GM12878 (cell line): ENCODE results near the gene PIAS2.

Source experiments
- BACH1 ChIP-seq: fragments of 450-650 bp; IDR thresholded peaks from 2 replicates; pipeline ENCODE4 v1.6.1; 2017; ENCODE audit warnings: mild to moderate bottlenecking, borderline replicate concordance
- BRCA1 ChIP-seq: IDR thresholded peaks from 2 replicates; pipeline ENCODE4 v1.6.1; 2011; ENCODE audit warnings: low read depth, low read length, improper control_type of control experiment
- FOXK2 ChIP-seq: fragments of 450-650 bp; IDR thresholded peaks from 2 replicates; pipeline ENCODE4 v1.6.1; 2017; ENCODE audit warnings: mild to moderate bottlenecking, moderate library complexity
- HDAC6 ChIP-seq: fragments of 200-600 bp; sonication (generic); IDR thresholded peaks from one replicate; pipeline ENCODE4 v1.8.0; 2017; ENCODE audit warnings: antibody characterized with exemption; ENCODE audit not compliant: unreplicated experiment
- KDM1A ChIP-seq: fragments of 200-600 bp; sonication (generic); IDR thresholded peaks from 2 replicates; pipeline ENCODE4 v1.6.1; 2016; ENCODE audit warnings: borderline replicate concordance
- NFIC ChIP-seq: IDR thresholded peaks from 2 replicates; pipeline ENCODE4 v1.6.1; 2012; ENCODE audit warnings: low read depth, mild to moderate bottlenecking, inconsistent platforms, low read length, moderate library complexity
- POLR2A ChIP-seq: IDR thresholded peaks from 2 replicates; pipeline ENCODE4 v1.6.1; 2011; ENCODE audit warnings: low read depth, mild to moderate bottlenecking, low read length
- RAD51 ChIP-seq: fragments of 450-650 bp; IDR thresholded peaks from 2 replicates; pipeline ENCODE4 v1.6.1; 2016; ENCODE audit warnings: moderate library complexity, mild to moderate bottlenecking, inconsistent platforms
- ZNF24 ChIP-seq: fragments of 450-650 bp; IDR thresholded peaks from 2 replicates; pipeline ENCODE4 v1.6.1; 2017; ENCODE audit warnings: antibody characterized with exemption, mild to moderate bottlenecking
- TF ChIP-seq, protein P1 (sequence below): IDR thresholded peaks from 2 replicates; pipeline ENCODE4 v1.6.1; 2011; ENCODE audit warnings: borderline replicate concordance, low read depth, mild to moderate bottlenecking, moderate library complexity, mixed read lengths, low read length; ENCODE audit not compliant: insufficient read depth; ENCODE audit errors: extremely low read length
- TF ChIP-seq, protein P2 (sequence below), 3 experiments: IDR thresholded peaks in 2 of 3; conservative IDR thresholded peaks in 1 of 3; 2 replicates each; pipeline ENCODE4 v1.5.1; 2011; ENCODE audit warnings: low read depth in 3 of 3, low read length in 3 of 3, mild to moderate bottlenecking in 3 of 3, control low read depth in 2 of 3, moderate library complexity in 2 of 3, inconsistent platforms in 1 of 3, mixed read lengths in 1 of 3; ENCODE audit not compliant: control insufficient read depth in 2 of 3, insufficient read depth in 1 of 3; ENCODE audit errors: extremely low read depth in 1 of 3

- TF ChIP-seq NFIC (no peak), FOXK2 (no peak), BACH1 (no peak), HDAC6 (no peak), RAD51 (no peak), POLR2A (no peak), BRCA1 (no peak), KDM1A (no peak), ZNF24 (no peak)
- TF ChIP-seq, protein P1, sequence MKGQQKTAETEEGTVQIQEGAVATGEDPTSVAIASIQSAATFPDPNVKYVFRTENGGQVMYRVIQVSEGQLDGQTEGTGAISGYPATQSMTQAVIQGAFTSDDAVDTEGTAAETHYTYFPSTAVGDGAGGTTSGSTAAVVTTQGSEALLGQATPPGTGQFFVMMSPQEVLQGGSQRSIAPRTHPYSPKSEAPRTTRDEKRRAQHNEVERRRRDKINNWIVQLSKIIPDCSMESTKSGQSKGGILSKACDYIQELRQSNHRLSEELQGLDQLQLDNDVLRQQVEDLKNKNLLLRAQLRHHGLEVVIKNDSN: no peak
- TF ChIP-seq, protein P2, sequence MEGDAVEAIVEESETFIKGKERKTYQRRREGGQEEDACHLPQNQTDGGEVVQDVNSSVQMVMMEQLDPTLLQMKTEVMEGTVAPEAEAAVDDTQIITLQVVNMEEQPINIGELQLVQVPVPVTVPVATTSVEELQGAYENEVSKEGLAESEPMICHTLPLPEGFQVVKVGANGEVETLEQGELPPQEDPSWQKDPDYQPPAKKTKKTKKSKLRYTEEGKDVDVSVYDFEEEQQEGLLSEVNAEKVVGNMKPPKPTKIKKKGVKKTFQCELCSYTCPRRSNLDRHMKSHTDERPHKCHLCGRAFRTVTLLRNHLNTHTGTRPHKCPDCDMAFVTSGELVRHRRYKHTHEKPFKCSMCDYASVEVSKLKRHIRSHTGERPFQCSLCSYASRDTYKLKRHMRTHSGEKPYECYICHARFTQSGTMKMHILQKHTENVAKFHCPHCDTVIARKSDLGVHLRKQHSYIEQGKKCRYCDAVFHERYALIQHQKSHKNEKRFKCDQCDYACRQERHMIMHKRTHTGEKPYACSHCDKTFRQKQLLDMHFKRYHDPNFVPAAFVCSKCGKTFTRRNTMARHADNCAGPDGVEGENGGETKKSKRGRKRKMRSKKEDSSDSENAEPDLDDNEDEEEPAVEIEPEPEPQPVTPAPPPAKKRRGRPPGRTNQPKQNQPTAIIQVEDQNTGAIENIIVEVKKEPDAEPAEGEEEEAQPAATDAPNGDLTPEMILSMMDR (IDR thresholded peaks at IDR 0.05 in 2 of 3, conservative IDR thresholded peaks at IDR 0.05 in 1 of 3; ENCODE audit: control insufficient read depth in 2 of 3, extremely low read depth in 1 of 3, insufficient read depth in 1 of 3, low read depth in 3 of 3, low read length in 3 of 3): no peak
Observed at GRCh38 chr18:46831434-46831833, 85.9 kb downstream of the PIAS2 start.
